Loucy (cell line): ENCODE data around the gene GRB2.

Experiments
- H2AFZ ChIP-seq: fragments of 200-600 bp; sonication (generic); 2 replicates; pipeline ENCODE4 v1.6.0; 2016; ENCODE audit warnings: antibody characterized with exemption, mild to moderate bottlenecking, low read length, moderate library complexity
- H3F3A ChIP-seq: fragments of 200-600 bp; 2 replicates; pipeline ENCODE4 v1.6.0; 2016; ENCODE audit warnings: antibody characterized with exemption, low read depth, mild to moderate bottlenecking
- H3K27me3 ChIP-seq: fragments of 200-600 bp; sonication (generic); 2 replicates; pipeline ENCODE4 v1.6.1; 2014; ENCODE audit warnings: low read length, mild to moderate bottlenecking; ENCODE audit not compliant: insufficient read depth, poor library complexity, severe bottlenecking
- H3K36me3 ChIP-seq: fragments of 200-600 bp; sonication (generic); 2 replicates; pipeline ENCODE4 v1.6.1; 2016; ENCODE audit warnings: low read length; ENCODE audit not compliant: insufficient read depth
- H3K4me1 ChIP-seq: fragments of 200-600 bp; sonication (generic); 2 replicates; pipeline ENCODE4 v1.5.1; 2014; ENCODE audit warnings: low read length, mild to moderate bottlenecking; ENCODE audit not compliant: insufficient read depth, poor library complexity, severe bottlenecking
- H3K4me2 ChIP-seq: fragments of 200-600 bp; sonication (generic); 2 replicates; pipeline ENCODE4 v1.6.0; 2014; ENCODE audit warnings: antibody characterized with exemption, low read length, low read depth, mild to moderate bottlenecking; ENCODE audit not compliant: poor library complexity, severe bottlenecking
- H3K4me3 ChIP-seq: fragments of 200-600 bp; sonication (generic); 2 replicates; pipeline ENCODE4 v1.5.1; 2014; ENCODE audit warnings: low read length, mild to moderate bottlenecking, mixed read lengths; ENCODE audit not compliant: poor library complexity, severe bottlenecking
- H3K79me2 ChIP-seq: fragments of 200-600 bp; sonication (generic); 2 replicates; pipeline ENCODE4 v1.6.1; 2014; ENCODE audit warnings: low read length; ENCODE audit not compliant: insufficient read depth
- H3K9ac ChIP-seq: fragments of 200-600 bp; sonication (generic); 2 replicates; pipeline ENCODE4 v1.6.0; 2014; ENCODE audit warnings: mild to moderate bottlenecking, low read depth, low read length, moderate library complexity; ENCODE audit not compliant: poor library complexity, severe bottlenecking
- H3K9me2 ChIP-seq: fragments of 200-600 bp; sonication (generic); replicated peaks from 2 replicates; pipeline ENCODE4 v1.6.1; 2016; ENCODE audit warnings: low read depth, low read length, mixed read lengths
- H3K9me3 ChIP-seq: fragments of 200-600 bp; sonication (generic); 2 replicates; pipeline ENCODE4 v1.6.1; 2014; ENCODE audit warnings: mild to moderate bottlenecking, antibody characterized with exemption, low read length, low read depth; ENCODE audit not compliant: insufficient read depth
- H4K20me1 ChIP-seq: fragments of 200-600 bp; sonication (generic); 2 replicates; pipeline ENCODE4 v1.6.0; 2014; ENCODE audit warnings: antibody characterized with exemption, low read length, mild to moderate bottlenecking; ENCODE audit not compliant: insufficient read depth, poor library complexity, severe bottlenecking
- CTCF ChIP-seq: fragments of 200-600 bp; sonication (generic); conservative IDR thresholded peaks from 2 replicates; pipeline ENCODE4 v1.5.1; 2014; ENCODE audit warnings: mild to moderate bottlenecking, antibody characterized with exemption, low read length
- EZH2phosphoT487 ChIP-seq: fragments of 200-600 bp; IDR thresholded peaks from 2 replicates; pipeline ENCODE4 v1.6.1; 2018; ENCODE audit warnings: antibody characterized with exemption, mild to moderate bottlenecking, moderate library complexity, borderline replicate concordance

The GRB2 gene

GRCh38 chr17:75273977-75274708 lies 131.3 kb downstream of the GRB2 start:
- peaks cover 3% of the 10 kb centered on the region; the same call in 1 of the 2 replicates for H3K36me3 ChIP-seq
- no peaks in the 10 kb centered on the region for H3K9me2 ChIP-seq
- peaks cover 22% of the 10 kb centered on the region for H3K4me1 ChIP-seq
- H2AFZ ChIP-seq = no peak overlapping the region
- no peak overlapping the region for H3K4me2 ChIP-seq
- no peaks in the 10 kb centered on the region for H3K9me3 ChIP-seq
- TF ChIP-seq EZH2phosphoT487 (no peak), CTCF (no peak)
- no peaks in the 10 kb centered on the region for H4K20me1 ChIP-seq
- no peak overlapping the region for H3K9ac ChIP-seq
- H3F3A ChIP-seq = no peaks in the 10 kb centered on the region
- H3K4me3 ChIP-seq = no peak overlapping the region
- no peaks in the 10 kb centered on the region for H3K27me3 ChIP-seq
- peaks cover 30% of the 10 kb centered on the region; the same call in 1 of the 2 replicates for H3K79me2 ChIP-seq

GRCh38 chr17:75272848-75273184 lies 132.7 kb downstream of the GRB2 start:
- H2AFZ ChIP-seq = no peak overlapping the region
- no peaks in the 10 kb centered on the region for H3K9me3 ChIP-seq
- no peaks in the 10 kb centered on the region for H3K9me2 ChIP-seq
- H3K4me2 ChIP-seq = peak overlapping the region; percentile 90
- no peaks in the 10 kb centered on the region for H3K27me3 ChIP-seq
- H3K36me3 ChIP-seq = peaks cover 3% of the 10 kb centered on the region; the same call in 1 of the 2 replicates
- H3K4me1 ChIP-seq = peaks cover 26% of the 10 kb centered on the region
- H3K9ac ChIP-seq = no peak overlapping the region
- no peak overlapping the region for H3K4me3 ChIP-seq
- no peaks in the 10 kb centered on the region for H3F3A ChIP-seq
- no peaks in the 10 kb centered on the region for H4K20me1 ChIP-seq
- TF ChIP-seq EZH2phosphoT487 (no peak), CTCF (no peak)
- peaks cover 34% of the 10 kb centered on the region; the same call in 1 of the 2 replicates for H3K79me2 ChIP-seq

DNA sequence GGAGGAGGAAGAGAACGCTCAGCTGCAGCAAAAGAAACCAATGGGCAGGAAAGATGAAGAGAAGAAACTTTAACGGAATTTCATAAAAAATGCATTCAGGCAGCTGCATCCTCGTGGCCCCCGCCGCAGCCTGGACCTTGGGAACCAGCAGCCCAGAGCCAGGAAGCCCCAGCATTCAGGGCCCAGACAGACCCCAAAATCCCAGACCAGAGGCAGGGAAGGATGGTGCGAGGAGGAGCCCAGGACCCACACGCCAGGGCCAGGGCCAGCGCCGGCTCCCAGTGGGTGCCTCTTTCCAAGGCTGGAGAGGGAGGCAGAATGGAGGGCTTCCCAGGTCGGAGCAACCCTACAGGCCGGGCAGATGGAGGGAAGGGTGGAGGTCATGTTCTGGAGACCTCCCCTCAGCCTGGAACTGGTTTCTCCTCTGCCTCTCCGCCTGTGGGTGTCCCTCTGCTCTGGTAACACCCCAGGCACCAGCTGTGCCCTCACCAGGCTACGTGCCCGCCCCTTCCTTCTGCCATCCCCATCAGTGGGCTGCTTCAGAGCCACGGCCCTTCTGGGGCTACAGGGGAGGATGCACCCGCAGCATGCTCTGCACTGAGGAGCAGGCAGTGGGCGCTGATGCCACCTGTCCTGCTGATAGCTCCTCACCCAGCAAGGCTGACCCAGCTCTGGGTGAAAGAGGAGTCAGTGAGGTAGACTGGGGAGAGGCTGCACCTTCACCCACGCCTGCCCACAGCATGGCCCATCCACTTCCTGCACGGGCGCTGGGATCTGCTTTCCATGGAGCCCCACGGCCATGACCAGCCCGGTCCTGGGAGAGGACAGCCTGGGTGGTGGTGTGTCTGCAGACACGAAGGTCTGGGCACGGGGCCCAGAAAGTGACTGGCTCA lies 133.3 kb downstream of the GRB2 start:
- Histone ChIP-seq H2AFZ (peak overlapping the region; percentile 91; the same call in 1 of the 2 replicates), H3F3A (no peaks in the 10 kb centered on the region), H3K27me3 (no peaks in the 10 kb centered on the region), H3K79me2 (peaks cover 34% of the 10 kb centered on the region; the same call in 1 of the 2 replicates), H3K9me3 (no peaks in the 10 kb centered on the region), H3K4me3 (peak overlapping the region; percentile 87), H3K36me3 (peaks cover 3% of the 10 kb centered on the region; the same call in 1 of the 2 replicates), H3K9me2 (no peaks in the 10 kb centered on the region), H3K4me1 (peaks cover 26% of the 10 kb centered on the region), H3K4me2 (peak overlapping the region; percentile 90), H4K20me1 (no peaks in the 10 kb centered on the region), H3K9ac (peak overlapping the region; percentile 87)
- TF ChIP-seq CTCF (0 out of 2 replicates have a peak, but pooled peaks have one; percentile 15), EZH2phosphoT487 (no peak)
